IMR-90 (cell line): Measurements from ENCODE around the gene PCBD1.

Source experiments
- BHLHE40 ChIP-seq: fragments of 150-350 bp; IDR thresholded peaks from 2 replicates; pipeline ENCODE4 v1.6.1; 2016; ENCODE audit warnings: mild to moderate bottlenecking, low read depth, low read length
- POLR2A ChIP-seq: IDR thresholded peaks from 2 replicates; pipeline ENCODE4 v1.6.1; 2012; ENCODE audit warnings: mild to moderate bottlenecking, low read depth, low read length
- RCOR1 ChIP-seq: IDR thresholded peaks from 2 replicates; pipeline ENCODE4 v1.6.1; 2012; ENCODE audit warnings: mild to moderate bottlenecking, low read length, improper control_type of control experiment; ENCODE audit not compliant: insufficient replicate concordance
- TF ChIP-seq, protein P1 (sequence below): conservative IDR thresholded peaks from 2 replicates; pipeline ENCODE4 v1.5.1; 2012; ENCODE audit warnings: mild to moderate bottlenecking, low read depth, low read length, improper control_type of control experiment

DNA sequence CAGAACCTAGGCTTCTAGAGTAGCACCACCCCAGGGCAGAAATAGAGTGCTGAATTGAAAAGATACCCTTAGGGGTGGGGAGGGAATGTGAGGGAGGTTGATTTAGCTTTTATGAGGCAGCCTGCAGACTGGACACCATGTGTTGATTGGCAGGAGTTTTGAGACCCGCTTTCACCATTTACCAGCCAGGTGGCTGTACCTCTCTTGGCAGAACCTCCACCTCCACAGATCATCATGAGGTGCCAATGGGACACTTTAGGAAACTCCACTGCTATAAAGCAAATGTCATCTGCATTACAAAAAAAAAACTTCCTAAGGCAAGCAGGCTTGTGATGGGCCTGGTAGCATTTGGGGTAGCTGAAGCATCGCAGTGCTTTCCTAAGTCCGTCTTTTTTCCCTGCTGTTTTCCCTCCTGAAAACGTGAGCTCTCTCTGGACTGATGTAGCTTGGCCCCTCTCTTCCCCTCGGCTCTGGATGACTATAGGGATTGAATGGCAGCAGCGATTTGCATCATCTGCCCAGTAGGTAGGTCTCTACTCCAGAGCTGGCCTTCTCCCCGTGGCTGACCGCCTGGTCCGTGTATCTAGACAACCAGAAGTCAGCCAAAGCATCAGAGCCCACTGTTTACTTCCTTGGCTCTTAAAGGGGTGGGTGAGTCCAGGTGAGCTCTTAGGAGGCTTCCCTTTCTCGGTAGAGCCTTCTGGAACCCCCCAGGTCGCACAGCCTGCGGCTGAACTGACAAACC is 1.3 kb downstream of the PCBD1 start:
- TF ChIP-seq, protein P1, sequence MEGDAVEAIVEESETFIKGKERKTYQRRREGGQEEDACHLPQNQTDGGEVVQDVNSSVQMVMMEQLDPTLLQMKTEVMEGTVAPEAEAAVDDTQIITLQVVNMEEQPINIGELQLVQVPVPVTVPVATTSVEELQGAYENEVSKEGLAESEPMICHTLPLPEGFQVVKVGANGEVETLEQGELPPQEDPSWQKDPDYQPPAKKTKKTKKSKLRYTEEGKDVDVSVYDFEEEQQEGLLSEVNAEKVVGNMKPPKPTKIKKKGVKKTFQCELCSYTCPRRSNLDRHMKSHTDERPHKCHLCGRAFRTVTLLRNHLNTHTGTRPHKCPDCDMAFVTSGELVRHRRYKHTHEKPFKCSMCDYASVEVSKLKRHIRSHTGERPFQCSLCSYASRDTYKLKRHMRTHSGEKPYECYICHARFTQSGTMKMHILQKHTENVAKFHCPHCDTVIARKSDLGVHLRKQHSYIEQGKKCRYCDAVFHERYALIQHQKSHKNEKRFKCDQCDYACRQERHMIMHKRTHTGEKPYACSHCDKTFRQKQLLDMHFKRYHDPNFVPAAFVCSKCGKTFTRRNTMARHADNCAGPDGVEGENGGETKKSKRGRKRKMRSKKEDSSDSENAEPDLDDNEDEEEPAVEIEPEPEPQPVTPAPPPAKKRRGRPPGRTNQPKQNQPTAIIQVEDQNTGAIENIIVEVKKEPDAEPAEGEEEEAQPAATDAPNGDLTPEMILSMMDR, result no peak
- TF ChIP-seq BHLHE40 (no peak), RCOR1 (no peak), POLR2A (no peak)
